DND-41 (cell line): ENCODE data around the gene NPIPA5.
"Not testable (repeated sequence)": the region's sequence is repeated elsewhere in the genome, so short reads cannot be mapped to it uniquely, and the experiment has no call there.

Experiments
- ATAC-seq: fragments of 200-7000 bp; cut with Tn5 transposase; 3 replicates; pipeline ENCODE4 v1.9.1; 2021; ENCODE audit warnings: low read depth; ENCODE audit not compliant: insufficient read depth
- DNase-seq: peaks from one replicate; pipeline ENCODE4 v3.0.0-alpha.2; 2020
- H2AFZ ChIP-seq: 2 replicates; pipeline ENCODE4 v1.6.0; 2012; ENCODE audit warnings: low read depth, low read length
- H3K27ac ChIP-seq: 2 replicates; pipeline ENCODE4 v1.5.1; 2012; ENCODE audit warnings: low read length, inconsistent platforms
- H3K27me3 ChIP-seq: fragments of 200-600 bp; sonication (generic); 2 replicates; pipeline ENCODE4 v1.6.0; 2012; ENCODE audit warnings: low read length, mild to moderate bottlenecking, inconsistent platforms; ENCODE audit not compliant: insufficient read depth, poor library complexity
- H3K36me3 ChIP-seq: 2 replicates; pipeline ENCODE4 v1.5.1; 2012; ENCODE audit warnings: low read length, inconsistent platforms; ENCODE audit not compliant: insufficient read depth
- H3K4me1 ChIP-seq: 2 replicates; pipeline ENCODE4 v1.5.1; 2012; ENCODE audit warnings: mild to moderate bottlenecking, low read length; ENCODE audit not compliant: insufficient read depth
- H3K4me2 ChIP-seq: 2 replicates; pipeline ENCODE4 v1.6.0; 2012; ENCODE audit warnings: mild to moderate bottlenecking, moderate library complexity, low read length, inconsistent platforms; ENCODE audit not compliant: insufficient read depth
- H3K4me3 ChIP-seq, 2 experiments: fragments of 200-600 bp in 1 of 2; shearing (Covaris generic) in 1 of 2; 2 replicates each; pipeline ENCODE4 v1.5.1; 2012 to 2016; ENCODE audit warnings: inconsistent platforms in 2 of 2, low read length in 2 of 2, mild to moderate bottlenecking in 2 of 2, low read depth in 1 of 2, moderate library complexity in 1 of 2
- H3K79me2 ChIP-seq: 2 replicates; pipeline ENCODE4 v1.6.0; 2012; ENCODE audit warnings: low read length, inconsistent platforms; ENCODE audit not compliant: insufficient read depth
- H3K9ac ChIP-seq: 2 replicates; pipeline ENCODE4 v1.6.0; 2012; ENCODE audit warnings: low read depth, mild to moderate bottlenecking, inconsistent platforms, low read length, moderate library complexity
- H3K9me3 ChIP-seq: 2 replicates; pipeline ENCODE4 v1.5.1; 2012; ENCODE audit warnings: low read length, moderate library complexity, mild to moderate bottlenecking, inconsistent platforms; ENCODE audit not compliant: insufficient read depth, severe bottlenecking
- H4K20me1 ChIP-seq: 2 replicates; pipeline ENCODE4 v1.6.0; 2012; ENCODE audit warnings: low read length; ENCODE audit not compliant: insufficient read depth

Gene NPIPA5

GRCh38 chr16:15321221-15321620, 56.9 kb downstream of the NPIPA5 start:
- H3K79me2 ChIP-seq, H3K36me3 ChIP-seq, H4K20me1 ChIP-seq, H3K4me2 ChIP-seq, H3K9me3 ChIP-seq, H3K9ac ChIP-seq, H3K27me3 ChIP-seq, H3K27ac ChIP-seq, H3K4me1 ChIP-seq, H2AFZ ChIP-seq, H3K4me3 ChIP-seq, ATAC-seq, DNase-seq: not testable (repeated sequence)

GRCh38 chr16:15314562-15314961, 63.5 kb downstream of the NPIPA5 start:
- not testable (repeated sequence) for ATAC-seq, H3K36me3 ChIP-seq, H3K4me1 ChIP-seq, H3K79me2 ChIP-seq, H3K27ac ChIP-seq, DNase-seq, H4K20me1 ChIP-seq, H3K4me2 ChIP-seq, H3K9me3 ChIP-seq, H3K9ac ChIP-seq, H3K4me3 ChIP-seq, H2AFZ ChIP-seq, H3K27me3 ChIP-seq
